ENCODE data around the gene GPR18.
"Not testable (repeated sequence)": the region's sequence is repeated elsewhere in the genome, so short reads cannot be mapped to it uniquely, and the experiment has no call there.

GPR18 gene

DNA sequence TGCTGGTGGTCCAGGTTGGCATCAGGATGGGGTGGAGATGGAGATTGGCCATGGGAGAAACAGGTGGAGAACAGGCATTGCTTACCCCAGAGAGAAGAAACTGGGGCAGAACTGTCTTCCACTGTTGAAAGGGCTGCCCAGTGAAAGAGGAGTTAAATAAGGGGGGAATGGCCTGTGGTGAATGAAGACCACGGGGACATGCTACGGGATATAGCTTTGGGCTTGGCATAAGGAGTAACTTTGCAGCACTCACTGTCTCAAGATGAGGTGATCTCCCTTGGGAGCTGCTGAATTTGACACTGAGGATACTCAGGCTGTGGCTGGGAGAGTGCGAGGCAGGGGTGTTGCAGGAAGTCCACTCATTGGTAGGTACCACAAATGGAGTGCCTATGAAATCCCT lies 10.6 kb upstream of the GPR18 start:
- in situ Hi-C loops (cut with HindIII; ENCODE audit: low sequenced_read_pairs), result loop anchor here (10.0 kb wide), 1 partner anchor 94 kb away; no protein-coding TSS in a partner anchor

DNA sequence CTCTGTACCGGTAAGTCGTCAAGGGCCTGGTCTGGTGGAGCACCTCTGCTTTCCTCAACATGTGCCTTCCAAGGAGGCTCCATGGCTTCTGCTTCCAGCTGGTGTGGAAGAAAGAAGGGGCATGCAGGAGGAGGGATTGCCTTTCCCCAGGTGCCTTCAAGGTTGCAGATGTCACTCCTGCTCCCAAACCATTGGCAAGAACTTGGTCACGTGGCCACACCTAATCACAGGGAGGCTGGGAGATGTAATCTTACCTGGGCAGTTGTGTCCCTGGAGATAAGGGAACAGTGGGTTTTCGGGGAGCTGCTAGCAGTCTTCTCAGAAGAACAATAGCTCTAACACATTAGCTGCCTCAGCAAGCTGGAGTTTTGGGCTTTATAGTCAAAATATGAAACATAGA lies 9.7 kb upstream of the GPR18 start:
- in situ Hi-C loops (cut with HindIII; ENCODE audit: low sequenced_read_pairs), result loop anchor here (10.0 kb wide), 1 partner anchor 93 kb away; no protein-coding TSS in a partner anchor

DNA sequence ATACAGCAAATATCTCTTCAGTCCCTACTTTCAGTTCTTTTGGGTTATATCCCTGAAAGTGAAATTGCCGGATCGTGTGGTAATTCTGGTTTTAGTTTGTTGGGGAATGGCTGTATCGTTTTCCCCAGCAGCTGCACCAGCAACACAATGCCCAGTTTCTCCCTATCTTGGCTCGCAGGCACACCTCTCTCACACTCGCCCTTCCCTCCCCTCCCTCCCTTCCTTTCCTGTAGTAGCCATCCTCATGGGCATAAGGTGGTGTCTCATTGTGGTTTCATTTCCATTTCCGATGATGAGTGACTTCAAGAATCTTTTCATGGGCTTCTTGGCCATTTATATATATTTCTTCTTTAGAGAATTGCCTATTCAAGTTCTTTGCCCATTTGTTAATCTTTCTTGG lies 8.6 kb upstream of the GPR18 start:
- in situ Hi-C loops (cut with HindIII; ENCODE audit: low sequenced_read_pairs), result loop anchor here (10.0 kb wide), 1 partner anchor 92 kb away; no protein-coding TSS in a partner anchor

DNA sequence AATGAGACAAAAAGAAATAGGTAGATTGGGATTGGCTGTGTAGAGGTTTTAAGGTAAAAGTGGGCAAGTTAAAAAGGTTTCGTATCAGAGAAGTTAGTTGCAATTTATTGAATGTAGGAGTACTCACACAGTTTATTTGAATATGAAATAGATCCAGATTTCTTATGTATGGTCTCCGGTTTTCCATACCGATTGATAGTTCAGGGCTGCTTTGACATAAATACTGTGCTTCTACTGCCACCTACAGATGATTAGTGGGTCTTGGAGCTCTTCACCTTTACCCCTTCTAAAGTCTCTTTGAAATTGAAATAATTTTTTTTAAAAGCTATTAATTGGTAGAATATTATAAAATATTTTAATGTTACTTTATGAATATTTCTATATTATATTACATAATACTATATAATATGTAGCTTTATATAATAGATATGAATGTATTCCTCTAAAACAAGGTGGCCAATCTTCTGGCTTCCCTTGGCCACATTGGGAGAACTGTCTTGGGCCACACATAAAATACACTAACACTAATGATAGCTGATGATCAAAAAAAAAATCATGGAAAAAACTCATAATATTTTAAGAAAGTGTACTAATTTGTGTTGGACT lies 7.7 kb upstream of the GPR18 start:
- in situ Hi-C loops (cut with HindIII; ENCODE audit: low sequenced_read_pairs), result loop anchor here (10.0 kb wide), 1 partner anchor 91 kb away; no protein-coding TSS in a partner anchor

DNA sequence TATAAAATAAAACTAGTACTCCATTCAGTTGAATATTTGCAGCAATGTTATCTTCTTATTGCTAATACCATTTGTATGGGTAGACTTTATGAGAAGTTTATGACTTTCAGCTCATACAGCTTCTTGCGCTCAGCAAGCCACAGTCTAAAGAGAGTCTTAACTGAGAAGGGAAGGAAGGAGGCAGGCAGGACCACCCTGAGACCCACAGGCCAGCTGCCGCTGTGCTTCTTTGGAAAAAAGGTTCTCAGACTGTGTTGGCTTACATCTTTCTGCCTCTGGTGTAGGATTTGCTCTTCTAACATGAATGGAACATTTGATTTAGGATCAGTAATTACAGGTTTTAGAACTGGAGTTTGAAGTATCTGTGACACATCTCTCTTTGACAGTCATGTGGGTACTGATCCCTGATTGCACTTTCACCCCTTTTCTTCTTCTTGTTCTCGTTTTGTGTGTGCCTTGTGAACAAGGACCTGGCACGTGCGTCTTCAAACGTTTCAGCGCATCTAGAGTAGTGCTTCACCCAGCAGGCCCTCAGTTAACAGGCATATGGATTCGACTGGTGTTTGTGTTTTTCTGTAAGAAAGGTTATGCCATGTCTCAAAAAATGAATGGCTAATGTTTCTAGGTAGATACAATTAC lies 7.1 kb upstream of the GPR18 start:
- in situ Hi-C loops (cut with HindIII; ENCODE audit: low sequenced_read_pairs), result loop anchor here (10.0 kb wide), 1 partner anchor 90 kb away; no protein-coding TSS in a partner anchor

DNA sequence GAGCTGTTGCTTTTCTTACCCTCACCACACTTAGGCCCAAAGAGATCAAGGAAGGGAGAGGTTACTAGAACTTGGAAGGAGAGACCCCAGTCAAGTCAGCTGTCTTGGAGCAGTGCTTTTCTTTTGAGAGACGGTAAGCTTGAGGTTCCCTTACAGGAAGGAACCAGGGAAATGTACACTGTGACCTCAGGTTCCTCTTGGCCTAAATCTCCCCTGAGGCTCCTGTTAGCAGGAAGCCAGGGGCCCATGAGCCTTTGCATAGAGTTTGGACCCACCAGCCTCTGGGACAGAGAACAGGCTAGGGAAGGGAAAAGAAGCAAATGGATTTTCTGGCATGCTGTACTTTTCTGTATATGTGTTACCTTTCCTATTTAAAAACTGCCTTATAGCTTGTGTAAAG lies 5.9 kb upstream of the GPR18 start:
- in situ Hi-C loops (cut with HindIII; ENCODE audit: low sequenced_read_pairs), result loop anchor here (10.0 kb wide), 1 partner anchor 89 kb away; no protein-coding TSS in a partner anchor

DNA sequence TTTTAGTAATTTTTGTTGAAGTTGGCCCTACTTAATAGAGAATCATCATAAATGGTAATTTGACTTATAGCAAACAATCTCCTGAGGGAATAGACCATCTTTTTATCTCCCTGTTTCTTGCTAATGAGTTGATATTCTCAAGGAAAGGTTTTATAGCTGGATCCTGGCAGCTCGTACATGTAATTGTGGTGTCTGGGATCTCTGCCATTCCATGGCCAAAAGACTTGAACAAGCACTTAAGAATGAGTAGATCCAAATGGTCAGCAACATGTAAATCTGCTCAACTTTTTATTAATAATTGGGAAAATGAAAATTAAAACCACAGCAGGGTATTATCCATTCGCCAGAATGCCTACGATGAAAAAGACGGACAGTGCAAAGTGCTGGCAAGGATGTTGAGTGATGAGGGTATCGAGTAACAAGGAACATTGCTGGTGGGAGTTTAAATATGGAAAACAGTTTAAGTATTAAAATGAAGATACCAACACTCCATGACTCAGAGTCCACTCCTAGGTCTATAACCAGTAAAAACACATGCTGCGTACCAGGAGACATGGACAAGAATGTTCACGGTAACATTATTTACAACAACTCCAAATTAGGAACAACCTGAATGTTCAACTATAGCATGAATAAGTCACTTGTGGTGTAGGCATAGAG lies 5.1 kb upstream of the GPR18 start:
- in situ Hi-C loops (cut with HindIII; ENCODE audit: low sequenced_read_pairs), result loop anchor here (10.0 kb wide), 1 partner anchor 88 kb away; no protein-coding TSS in a partner anchor

DNA sequence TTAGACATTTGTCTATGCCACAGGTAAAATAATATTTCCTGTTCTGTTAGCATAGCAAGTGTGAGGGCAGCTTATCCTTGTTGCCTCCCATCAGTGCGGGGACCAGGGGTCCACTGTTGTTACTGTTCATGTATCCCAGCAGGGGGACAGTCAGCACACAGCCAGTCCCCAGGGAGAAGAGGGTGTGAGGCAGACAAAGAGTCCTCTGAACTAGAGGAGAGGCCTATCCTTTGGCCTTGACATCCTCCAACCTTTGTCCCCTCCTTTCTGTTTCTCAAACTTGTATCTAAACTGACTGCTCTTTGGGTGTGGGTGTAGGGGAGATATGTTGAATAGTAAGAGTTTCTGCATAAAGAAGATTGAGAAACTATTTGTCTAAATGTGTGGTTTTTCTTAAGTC lies 2.9 kb upstream of the GPR18 start:
- in situ Hi-C loops (cut with HindIII; ENCODE audit: low sequenced_read_pairs), result loop anchor here (10.0 kb wide), 1 partner anchor 86 kb away; no protein-coding TSS in a partner anchor

DNA sequence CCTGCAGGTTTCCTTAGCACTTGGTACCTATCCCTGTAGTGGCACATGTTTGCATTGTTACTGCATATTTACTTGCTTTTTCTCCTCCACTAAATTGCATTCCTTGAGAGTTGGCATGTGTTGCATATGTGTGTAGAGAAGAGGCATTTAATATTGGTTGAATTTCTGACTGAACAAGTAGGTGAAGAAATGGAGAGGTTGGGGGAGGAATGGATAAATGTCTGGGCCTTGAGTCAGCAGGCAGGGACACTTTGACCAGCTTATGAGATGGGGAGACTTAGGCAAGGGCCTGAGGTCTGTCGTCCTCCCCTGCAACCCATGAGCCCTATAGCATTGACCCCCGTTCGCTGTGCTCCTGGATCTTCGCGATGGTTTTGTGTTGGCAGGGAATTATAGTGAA lies 2.0 kb upstream of the GPR18 start:
- in situ Hi-C loops (cut with HindIII; ENCODE audit: low sequenced_read_pairs), result loop anchor here (10.0 kb wide), 1 partner anchor 85 kb away; no protein-coding TSS in a partner anchor

DNA sequence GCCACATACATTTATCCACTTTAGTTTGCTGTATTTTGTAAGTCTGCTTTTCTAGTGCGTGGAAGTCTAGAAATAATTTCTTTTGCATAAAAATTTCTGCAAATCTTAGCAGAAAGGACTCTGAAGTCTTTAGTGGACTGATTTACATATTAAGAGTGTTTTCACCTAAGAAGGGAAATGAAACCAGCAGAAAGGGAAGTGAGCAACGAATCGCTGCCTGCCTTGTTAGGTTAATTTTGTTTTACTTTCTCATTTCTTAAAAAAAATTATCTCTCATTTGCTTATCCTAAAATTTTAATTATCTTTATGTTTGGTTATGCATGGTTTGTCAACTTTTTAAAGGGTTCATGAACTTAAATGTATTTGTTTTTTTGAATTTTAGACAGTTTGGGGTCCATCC lies 767 bp upstream of the GPR18 start:
- in situ Hi-C loops (cut with HindIII; ENCODE audit: low sequenced_read_pairs), result no loop called here

DNA sequence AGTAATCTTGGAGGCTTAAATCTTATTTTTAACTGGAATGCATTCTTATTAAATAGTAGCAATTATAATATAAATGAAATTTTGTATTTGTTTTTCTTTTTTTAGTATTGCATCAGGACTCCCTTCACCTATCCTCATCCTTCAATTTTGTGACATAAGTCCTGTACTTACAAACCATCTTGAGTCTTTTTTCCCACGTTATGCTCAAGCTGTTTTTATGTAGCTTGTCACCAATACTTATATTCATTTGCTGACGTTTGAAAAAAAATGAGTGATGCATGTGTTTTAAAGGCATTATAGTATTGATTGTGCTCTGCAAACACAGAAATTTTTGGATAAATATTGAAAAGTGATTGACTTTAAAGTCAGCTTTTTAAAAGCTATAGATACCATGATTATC lies 888 bp downstream of the GPR18 start:
- in situ Hi-C loops (cut with HindIII; ENCODE audit: low sequenced_read_pairs), result no loop called here

DNA sequence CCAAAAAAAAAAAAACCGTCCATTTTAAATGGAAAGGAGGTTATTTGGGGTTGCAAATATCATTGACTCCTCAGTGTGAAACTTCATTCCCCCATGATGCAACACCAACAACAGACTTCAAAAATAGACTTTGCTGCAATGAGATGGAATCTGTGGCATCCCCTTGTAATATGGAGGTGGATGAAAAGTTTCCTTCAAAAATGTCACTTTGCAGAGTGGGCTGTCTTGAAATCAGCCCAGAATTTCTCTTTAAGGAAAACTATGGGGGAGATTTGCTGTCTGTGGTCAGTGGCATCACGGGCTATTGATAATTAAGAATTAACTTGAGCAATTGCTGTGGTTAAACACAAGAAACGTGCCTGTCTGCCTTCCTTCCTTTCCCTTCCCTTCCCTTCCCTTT lies 1.5 kb downstream of the GPR18 start:
- in situ Hi-C loops (cut with HindIII; ENCODE audit: low sequenced_read_pairs), result no loop called here

DNA sequence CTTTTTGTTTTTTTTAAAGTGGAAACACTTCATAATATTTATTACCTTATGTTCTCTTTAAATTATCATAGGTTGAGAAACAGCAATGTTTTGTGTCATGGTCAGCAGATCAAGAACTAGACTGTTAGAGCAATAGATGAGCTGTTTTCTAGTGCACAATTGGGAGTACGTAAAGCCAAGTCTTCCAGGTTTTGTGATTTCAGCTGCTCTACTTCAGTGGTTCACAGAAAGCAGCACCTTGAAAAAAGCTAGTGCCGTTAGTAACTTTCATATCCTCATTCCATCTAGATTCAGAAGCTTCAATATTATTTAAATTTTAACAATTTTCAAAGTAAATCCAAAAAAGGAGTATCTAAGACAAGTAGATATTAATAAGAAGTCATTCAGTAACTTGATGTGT lies 1.9 kb downstream of the GPR18 start:
- in situ Hi-C loops (cut with HindIII; ENCODE audit: low sequenced_read_pairs), result no loop called here

DNA sequence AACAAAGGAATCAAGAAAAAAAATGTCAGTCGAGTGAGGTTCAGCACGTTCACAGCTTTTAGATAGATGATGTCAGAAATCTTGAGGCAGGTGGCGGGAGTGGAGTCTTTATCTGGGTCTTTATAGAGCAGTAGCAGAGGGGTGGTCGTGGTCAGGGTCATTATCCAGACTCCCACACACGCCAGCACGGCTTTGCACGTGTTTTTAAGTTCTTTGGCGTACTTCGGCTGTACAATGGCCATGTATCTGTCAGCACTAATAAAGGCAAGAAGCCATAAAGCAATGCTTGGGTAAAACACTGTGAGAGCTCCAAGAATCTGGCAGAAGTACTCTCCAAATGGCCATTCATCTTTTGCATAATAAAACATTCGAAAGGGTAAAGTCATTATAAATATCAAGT lies 2.9 kb downstream of the GPR18 start:
- in situ Hi-C loops (cut with HindIII; ENCODE audit: low sequenced_read_pairs), result no loop called here

DNA sequence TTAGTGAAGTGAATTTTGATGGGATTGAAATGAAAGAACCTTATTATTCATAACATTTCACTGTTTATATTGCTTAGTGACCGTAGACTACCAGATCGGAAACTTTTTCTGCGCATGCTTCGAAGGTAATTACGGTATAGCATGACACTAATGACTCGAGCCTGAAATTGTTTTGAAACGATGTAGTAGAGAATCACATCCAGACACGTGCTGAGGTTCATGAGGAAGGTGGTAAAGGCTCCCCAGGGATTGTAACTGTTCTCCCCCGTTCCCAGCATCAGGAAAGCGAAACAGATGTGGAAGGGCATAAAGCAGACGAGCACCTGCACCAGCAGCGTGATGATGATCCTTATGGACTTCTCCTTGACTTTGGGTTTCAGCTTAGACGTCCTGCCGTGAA lies 3.3 kb downstream of the GPR18 start:
- in situ Hi-C loops (cut with HindIII; ENCODE audit: low sequenced_read_pairs), result no loop called here

DNA sequence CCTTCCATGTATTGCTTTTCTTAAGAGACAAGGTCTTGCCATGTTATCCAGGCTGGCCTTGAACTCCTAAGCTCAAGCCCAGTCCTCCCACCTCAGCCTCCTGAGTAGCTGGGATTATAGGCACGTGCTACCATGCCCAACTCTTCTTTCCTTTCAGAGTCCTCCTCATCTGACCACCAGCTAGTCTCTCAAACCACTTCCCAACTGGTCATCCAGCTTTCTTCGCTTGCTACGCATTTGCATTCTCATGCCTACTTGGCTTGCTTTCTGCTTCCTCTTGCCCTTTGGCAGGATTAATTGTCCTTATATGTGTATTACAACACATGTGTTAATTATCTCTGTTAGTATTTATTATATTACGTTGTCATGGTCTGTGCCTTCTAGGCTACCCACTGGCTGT lies 6.3 kb downstream of the GPR18 start:
- in situ Hi-C loops (cut with HindIII; ENCODE audit: low sequenced_read_pairs), result no loop called here

DNA sequence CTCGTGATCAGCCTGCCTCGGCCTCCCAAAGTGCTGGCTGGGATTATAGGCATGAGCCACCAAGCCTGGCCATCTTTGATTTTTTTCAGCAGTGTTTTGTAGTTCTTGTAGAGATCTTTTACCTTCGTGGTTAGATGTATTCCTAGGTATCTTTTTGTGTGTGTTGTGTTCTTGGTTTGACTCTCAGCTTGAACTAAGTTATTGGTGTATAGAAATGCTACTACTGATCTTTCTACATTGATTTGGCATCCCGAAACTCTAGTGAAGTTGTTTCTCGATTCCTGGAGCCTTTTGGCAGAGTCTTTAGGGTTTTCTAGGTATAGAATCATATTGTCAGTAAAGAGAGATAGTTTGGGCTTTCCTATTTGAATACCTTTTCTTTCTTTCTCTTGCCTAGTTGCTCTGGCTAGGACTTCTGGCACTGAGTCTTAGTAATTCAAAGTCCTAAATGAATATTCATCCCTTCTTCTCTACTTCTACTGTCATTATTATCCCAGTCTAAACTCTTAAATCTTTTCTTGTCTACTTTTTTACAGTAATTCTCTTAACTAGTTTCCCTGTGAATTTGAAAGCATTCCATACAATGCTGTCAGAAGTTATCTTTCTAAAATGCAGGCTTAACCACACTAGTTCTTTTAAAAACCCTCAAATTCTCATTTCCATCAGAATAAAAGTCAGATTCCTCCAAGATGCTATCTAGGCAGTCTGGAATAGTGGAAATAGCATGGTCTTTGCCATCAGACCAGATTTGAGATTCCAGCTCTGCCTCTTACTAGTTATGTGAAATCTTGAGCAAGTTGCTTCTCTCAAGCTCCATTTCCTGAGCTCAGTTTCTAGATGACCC lies 7.0 kb downstream of the GPR18 start:
- in situ Hi-C loops (cut with HindIII; ENCODE audit: low sequenced_read_pairs), result no loop called here

DNA sequence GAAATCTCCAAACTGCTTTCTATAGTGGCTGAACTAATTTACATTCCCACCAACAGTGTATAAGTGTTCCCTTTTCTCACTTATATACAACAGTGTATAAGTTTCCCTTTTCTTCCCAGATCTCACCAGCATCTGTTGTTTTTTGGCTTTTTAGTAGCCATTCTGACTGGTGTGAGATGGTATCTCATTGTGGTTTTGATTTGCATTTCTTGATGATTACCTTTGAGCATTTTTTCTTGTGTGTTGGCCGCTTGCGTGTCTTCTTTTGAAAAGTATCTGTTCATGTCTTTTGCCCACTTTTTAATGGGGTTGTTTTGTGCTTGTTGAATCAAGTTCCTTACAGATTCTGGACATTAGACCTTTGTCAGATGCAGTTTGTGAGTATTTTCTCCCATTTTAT lies 8.6 kb downstream of the GPR18 start:
- in situ Hi-C loops (cut with HindIII; ENCODE audit: low sequenced_read_pairs), result not testable (repeated sequence)

DNA sequence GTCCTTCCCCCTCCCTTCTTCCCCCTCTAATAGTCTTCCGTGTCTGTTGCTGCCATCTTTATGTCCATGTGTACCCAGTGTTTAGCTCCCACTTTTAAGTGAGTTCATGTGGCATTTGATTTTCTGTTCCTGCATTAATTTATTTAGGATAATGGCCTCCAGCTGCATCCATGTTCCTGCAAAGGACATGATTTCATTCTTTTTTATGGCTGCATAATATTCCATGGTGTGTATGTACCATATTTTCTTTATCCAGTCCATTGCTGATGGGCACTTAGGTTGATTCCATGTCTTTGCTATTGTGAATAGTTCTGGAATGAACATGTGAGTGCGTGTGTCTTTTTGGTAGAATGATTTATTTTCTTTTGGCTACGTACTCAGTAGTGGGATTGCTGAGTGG lies 9.0 kb downstream of the GPR18 start:
- in situ Hi-C loops (cut with HindIII; ENCODE audit: low sequenced_read_pairs), result not testable (repeated sequence)

DNA sequence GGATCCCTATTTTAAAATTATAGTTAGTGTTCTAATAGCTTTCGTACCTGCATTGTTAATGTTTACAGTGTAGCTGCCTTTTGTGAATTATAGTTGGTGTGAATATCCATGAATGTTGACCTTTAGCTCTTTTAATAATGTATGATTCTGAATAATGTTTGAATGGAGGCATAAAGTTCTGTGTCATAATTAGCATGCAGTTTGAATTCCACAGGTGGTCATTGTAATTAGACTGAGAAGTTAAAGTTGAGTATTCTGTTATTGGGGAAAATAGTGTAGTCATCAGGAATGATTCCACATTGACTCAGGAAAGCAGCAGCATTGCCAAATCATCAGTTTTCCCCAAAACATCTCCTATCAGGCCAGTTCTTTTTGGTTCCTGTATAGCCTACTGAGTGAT lies 12.1 kb downstream of the GPR18 start:
- in situ Hi-C loops (cut with HindIII; ENCODE audit: low sequenced_read_pairs), result no loop called here

All from DLD1 (cell line).